Effector memory CD8-positive, alpha-beta T cell (primary cell): Measurements from ENCODE around the gene RAB27A.
A peak's percentile ranks its signal among the peaks of the same experiment; 100 is the strongest.

ENCODE experiments used
- ATAC-seq: fragments of 150-1000 bp; cut with Tn5 transposase; replicated peaks from 2 replicates; pipeline ENCODE4 v1.10.0; 2021; ENCODE audit warnings: mild to moderate bottlenecking, moderate library complexity
- DNase-seq, 3 experiments: peaks; one replicate each; pipeline ENCODE4 v3.0.0; 2021
- H3K27ac Mint-ChIP-seq, 2 donors: one replicate each; pipeline ENCODE4 v1.8.0; 2022; ENCODE audit warnings: mild to moderate bottlenecking in 2 of 2, mixed read lengths in 2 of 2, moderate library complexity in 2 of 2
- H3K27me3 Mint-ChIP-seq, 2 donors: one replicate each; pipeline ENCODE4 v1.8.0; 2022; ENCODE audit warnings: mixed read lengths in 2 of 2
- H3K36me3 Mint-ChIP-seq: one replicate; pipeline ENCODE4 v1.8.0; 2022; ENCODE audit warnings: mild to moderate bottlenecking, moderate library complexity, mixed read lengths; ENCODE audit not compliant: insufficient read depth
- H3K4me1 Mint-ChIP-seq, 2 donors: one replicate each; pipeline ENCODE4 v1.8.0; 2022; ENCODE audit warnings: low read depth in 2 of 2, mixed read lengths in 2 of 2
- H3K4me3 Mint-ChIP-seq, 2 donors: one replicate each; pipeline ENCODE4 v1.8.0; 2022; ENCODE audit warnings: mild to moderate bottlenecking in 2 of 2, mixed read lengths in 2 of 2, moderate library complexity in 2 of 2
- H3K9me3 Mint-ChIP-seq, 2 donors: one replicate each; pipeline ENCODE4 v1.8.0; 2022; ENCODE audit warnings: mixed read lengths in 2 of 2

Gene RAB27A

DNA sequence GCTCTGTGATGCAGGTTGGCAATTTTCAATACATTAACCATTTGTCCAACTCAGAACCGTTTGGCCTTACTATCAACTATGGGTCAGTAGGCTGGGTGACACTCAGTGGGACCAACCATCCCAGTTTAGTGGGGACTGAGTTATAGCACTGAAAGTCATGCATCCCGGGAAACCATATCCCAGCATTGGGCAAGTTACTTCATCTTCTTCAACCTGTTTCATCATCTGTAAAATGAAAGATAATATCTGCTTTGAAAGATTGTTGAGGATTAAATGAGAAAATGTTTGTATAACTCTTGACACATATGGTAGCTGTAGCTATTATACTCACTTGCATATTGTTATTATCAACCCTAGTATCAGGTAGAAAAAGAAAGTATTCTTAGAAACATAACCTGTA, 11.9 kb downstream of the RAB27A start:
- peaks cover 68 to 89% of the 10 kb centered on the region in 2 donors for H3K4me1 Mint-ChIP-seq

DNA sequence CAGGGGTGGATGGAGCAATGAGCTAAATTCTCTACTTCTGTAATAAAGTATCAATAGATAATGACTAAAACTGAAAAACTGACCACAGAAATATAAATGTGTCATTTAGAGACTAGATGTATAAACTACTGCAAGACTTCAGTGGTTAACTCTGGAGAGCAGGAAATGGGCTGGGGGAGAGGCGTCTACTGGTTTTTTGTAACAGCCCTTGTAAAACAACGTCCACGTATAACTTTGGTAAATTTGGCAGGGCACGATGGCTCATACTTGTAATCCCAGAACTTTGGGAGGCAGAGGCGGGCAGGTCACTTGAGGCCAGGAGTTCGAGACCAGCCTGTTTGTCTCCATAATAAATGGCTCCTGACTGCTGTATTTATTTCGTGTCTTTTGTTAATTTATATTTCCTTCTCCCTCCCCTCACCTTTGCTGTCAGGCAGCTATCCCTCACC, 12.5 kb downstream of the RAB27A start:
- ATAC-seq (peak; percentile 58), DNase-seq (peak; percentile 43 to 55 (median 44))
- H3K27me3 Mint-ChIP-seq = no peaks in the 10 kb centered on the region
- no peaks in the 10 kb centered on the region for H3K9me3 Mint-ChIP-seq
- peaks cover 67 to 87% of the 10 kb centered on the region in 2 donors for H3K4me1 Mint-ChIP-seq
- peak overlapping the region; percentile 93 to 97 for H3K27ac Mint-ChIP-seq
- peaks cover 23% of the 10 kb centered on the region for H3K36me3 Mint-ChIP-seq
- peak overlapping the region; percentile 68 to 86 for H3K4me3 Mint-ChIP-seq

More for the DNA sequence above, 11.9 kb downstream of the RAB27A start:
- H3K36me3 Mint-ChIP-seq = peaks cover 28% of the 10 kb centered on the region
- peak overlapping the region; percentile 68 to 86 for H3K4me3 Mint-ChIP-seq
- ATAC-seq (no peak), DNase-seq (no peak)
- no peaks in the 10 kb centered on the region for H3K27me3 Mint-ChIP-seq
- peak overlapping the region; percentile 93 to 97 for H3K27ac Mint-ChIP-seq
- no peaks in the 10 kb centered on the region for H3K9me3 Mint-ChIP-seq

DNA sequence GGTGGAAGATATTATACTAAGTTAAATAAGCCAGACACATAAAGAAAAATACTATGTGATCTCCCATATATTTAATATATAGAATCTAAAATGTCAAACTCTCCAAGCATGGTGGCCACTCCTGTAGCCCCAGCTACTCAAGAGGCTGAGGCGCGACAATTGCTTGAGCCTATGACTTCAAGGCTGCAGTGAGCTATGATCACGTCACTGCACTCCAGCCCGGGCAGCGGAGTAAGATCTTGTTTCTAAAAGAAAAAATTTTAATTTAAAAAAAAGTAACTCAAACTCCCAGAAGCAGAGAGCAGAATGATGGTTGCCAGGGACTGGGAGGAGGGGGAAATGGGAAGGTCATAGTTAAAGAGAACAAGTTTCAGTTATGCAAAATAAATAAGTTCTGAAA, 13.3 kb downstream of the RAB27A start:
- no peaks in the 10 kb centered on the region for H3K9me3 Mint-ChIP-seq
- peaks cover 23% of the 10 kb centered on the region for H3K36me3 Mint-ChIP-seq
- DNase-seq = no peak
- no peak for ATAC-seq
- H3K4me1 Mint-ChIP-seq = peaks cover 65 to 87% of the 10 kb centered on the region in 2 donors
- H3K27me3 Mint-ChIP-seq = no peaks in the 10 kb centered on the region
- H3K27ac Mint-ChIP-seq = peak overlapping the region; percentile 93 to 97
- H3K4me3 Mint-ChIP-seq = peak overlapping the region; percentile 68 to 86

DNA sequence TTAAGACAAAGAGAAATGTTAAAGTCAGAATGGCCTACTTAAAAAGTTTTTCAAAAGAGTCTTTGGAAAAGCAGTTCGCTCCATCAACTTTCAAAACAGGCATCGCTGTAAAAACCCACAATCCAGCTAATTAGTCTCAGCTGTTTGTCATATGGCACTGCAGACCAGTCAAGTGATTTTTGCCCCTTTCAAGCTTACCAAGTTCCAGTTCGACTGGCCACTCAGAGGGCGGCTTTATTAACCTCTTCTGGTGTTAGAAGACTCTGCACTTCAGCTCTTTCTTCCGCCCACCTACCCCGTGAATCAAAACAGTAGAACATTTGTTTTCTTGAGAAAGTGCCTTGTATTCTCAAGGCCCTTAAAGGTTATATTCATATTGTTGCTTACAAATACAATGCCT, 19.3 kb downstream of the RAB27A start:
- Mint-ChIP-seq H3K27ac (peak overlapping the region; percentile 93), H3K36me3 (peaks cover 14% of the 10 kb centered on the region), H3K27me3 (no peaks in the 10 kb centered on the region), H3K4me1 (peaks cover 73 to 91% of the 10 kb centered on the region in 2 donors), H3K4me3 (peak overlapping the region; percentile 59 to 66), H3K9me3 (no peaks in the 10 kb centered on the region)
- ATAC-seq (no peak), DNase-seq (no peak)

DNA sequence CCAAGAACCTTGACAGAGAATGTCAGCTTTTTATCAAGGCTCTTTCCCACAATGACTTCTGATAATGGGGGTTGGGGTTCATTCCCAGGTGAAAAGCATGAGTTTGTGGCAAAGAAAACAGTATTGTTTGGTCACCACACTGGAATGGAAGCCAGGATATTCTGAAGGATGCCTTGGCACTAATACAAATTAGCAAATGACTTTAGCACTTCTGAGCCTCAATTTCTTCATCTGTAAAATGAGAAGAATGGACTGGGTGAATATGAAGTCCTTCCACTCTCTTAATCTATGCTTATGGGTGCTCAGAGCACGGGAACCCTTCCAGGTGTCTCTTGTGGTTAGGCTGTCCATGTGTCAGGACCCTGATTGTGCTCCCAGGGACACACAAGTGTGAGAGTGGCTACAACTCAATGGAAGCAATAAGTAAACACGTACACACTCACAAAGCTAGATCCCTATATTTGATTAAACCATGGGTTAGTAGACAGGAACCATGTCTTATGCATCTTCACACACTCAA, 21.4 kb downstream of the RAB27A start:
- Mint-ChIP-seq H3K9me3 (no peaks in the 10 kb centered on the region), H3K4me1 (peaks cover 70 to 88% of the 10 kb centered on the region in 2 donors), H3K36me3 (peaks cover 16% of the 10 kb centered on the region), H3K27me3 (no peaks in the 10 kb centered on the region), H3K4me3 (peak overlapping the region; percentile 59 to 66), H3K27ac (peak overlapping the region; percentile 93)
- ATAC-seq (no peak), DNase-seq (no peak)

GRCh38 chr15:55267401-55268175, 22.0 kb downstream of the RAB27A start:
- Mint-ChIP-seq H3K4me3 (peak overlapping the region; percentile 59 to 66), H3K27ac (peak overlapping the region; percentile 93), H3K9me3 (no peaks in the 10 kb centered on the region), H3K36me3 (peaks cover 21% of the 10 kb centered on the region), H3K4me1 (peaks cover 70 to 91% of the 10 kb centered on the region in 2 donors), H3K27me3 (no peaks in the 10 kb centered on the region)
- DNase-seq (peak; percentile 73 to 76 (median 73)), ATAC-seq (peak; percentile 88)

DNA sequence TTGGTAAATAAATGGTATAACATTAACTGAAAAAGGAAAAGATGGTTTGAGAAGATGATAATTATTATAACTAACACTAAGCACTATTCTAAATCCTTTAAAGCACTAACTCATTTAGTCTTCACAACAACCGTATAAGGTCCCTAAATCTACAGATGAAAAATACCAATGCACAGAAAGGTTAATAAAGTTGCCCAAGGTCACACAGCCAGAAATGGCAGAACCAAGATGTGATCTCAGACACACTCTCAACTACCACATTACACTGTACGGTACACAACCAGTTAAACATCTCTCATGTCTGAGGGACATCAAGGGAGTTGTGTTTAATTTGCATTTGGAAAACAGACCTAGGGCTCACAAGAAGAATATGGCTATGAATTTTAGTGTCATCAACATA, 23.1 kb downstream of the RAB27A start:
- Mint-ChIP-seq H3K4me1 (peaks cover 64 to 89% of the 10 kb centered on the region in 2 donors), H3K9me3 (no peaks in the 10 kb centered on the region), H3K4me3 (peak overlapping the region; percentile 59 to 66), H3K27me3 (no peaks in the 10 kb centered on the region), H3K27ac (peak overlapping the region; percentile 93), H3K36me3 (peaks cover 28% of the 10 kb centered on the region)
- no peak for ATAC-seq
- no peak for DNase-seq

DNA sequence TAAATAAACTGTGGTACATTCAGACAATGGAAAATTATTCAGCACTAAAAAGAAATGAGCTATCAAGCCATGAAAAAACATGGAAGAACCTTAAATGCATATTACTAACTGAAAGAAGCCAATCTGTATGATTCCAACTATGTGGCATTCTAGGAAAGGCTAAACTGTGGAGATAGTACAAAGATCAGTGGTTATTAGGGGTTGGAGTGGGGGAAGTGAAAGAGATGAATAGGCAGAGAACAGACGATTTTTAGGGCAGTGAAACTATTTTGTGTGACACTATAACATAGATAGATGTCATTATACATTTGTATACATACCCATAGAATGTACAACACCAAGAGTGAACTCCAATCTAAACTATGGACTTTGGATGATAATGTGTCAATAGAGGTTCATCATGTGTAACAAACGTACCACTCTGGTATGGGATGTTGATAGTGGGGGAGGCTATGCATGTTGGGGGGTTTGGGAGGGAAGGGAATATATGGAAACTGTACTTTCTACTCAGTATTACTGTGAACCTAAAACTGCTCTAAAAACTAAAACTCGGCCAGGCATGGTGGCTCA, 29.0 kb downstream of the RAB27A start:
- peaks cover 53 to 72% of the 10 kb centered on the region in 2 donors for H3K4me1 Mint-ChIP-seq
- H3K27me3 Mint-ChIP-seq = no peaks in the 10 kb centered on the region
- no peak overlapping the region for H3K4me3 Mint-ChIP-seq
- ATAC-seq (no peak), DNase-seq (no peak)
- H3K36me3 Mint-ChIP-seq = peaks cover 20% of the 10 kb centered on the region
- H3K9me3 Mint-ChIP-seq = no peaks in the 10 kb centered on the region
- peak overlapping the region; percentile 6 to 72 for H3K27ac Mint-ChIP-seq

- peak; percentile 65 for ATAC-seq
- peak overlapping the region; percentile 92 to 94 for H3K27ac Mint-ChIP-seq
- no peaks in the 10 kb centered on the region for H3K9me3 Mint-ChIP-seq
- peaks cover 53 to 71% of the 10 kb centered on the region in 2 donors for H3K4me1 Mint-ChIP-seq
- H3K36me3 Mint-ChIP-seq = peaks cover 15% of the 10 kb centered on the region
- no peak for DNase-seq
- H3K27me3 Mint-ChIP-seq = no peaks in the 10 kb centered on the region
- peak overlapping the region; percentile 77 to 84 for H3K4me3 Mint-ChIP-seq
Measured at GRCh38 chr15:55257938-55258337, 31.7 kb downstream of the RAB27A start.

GRCh38 chr15:55257012-55257670, 32.5 kb downstream of the RAB27A start:
- no peak for DNase-seq
- Mint-ChIP-seq H3K4me3 (peak overlapping the region; percentile 77 to 84), H3K27ac (peak overlapping the region; percentile 92 to 94), H3K27me3 (no peaks in the 10 kb centered on the region), H3K4me1 (peaks cover 53 to 66% of the 10 kb centered on the region in 2 donors), H3K36me3 (peaks cover 7% of the 10 kb centered on the region), H3K9me3 (no peaks in the 10 kb centered on the region)
- ATAC-seq = no peak

DNA sequence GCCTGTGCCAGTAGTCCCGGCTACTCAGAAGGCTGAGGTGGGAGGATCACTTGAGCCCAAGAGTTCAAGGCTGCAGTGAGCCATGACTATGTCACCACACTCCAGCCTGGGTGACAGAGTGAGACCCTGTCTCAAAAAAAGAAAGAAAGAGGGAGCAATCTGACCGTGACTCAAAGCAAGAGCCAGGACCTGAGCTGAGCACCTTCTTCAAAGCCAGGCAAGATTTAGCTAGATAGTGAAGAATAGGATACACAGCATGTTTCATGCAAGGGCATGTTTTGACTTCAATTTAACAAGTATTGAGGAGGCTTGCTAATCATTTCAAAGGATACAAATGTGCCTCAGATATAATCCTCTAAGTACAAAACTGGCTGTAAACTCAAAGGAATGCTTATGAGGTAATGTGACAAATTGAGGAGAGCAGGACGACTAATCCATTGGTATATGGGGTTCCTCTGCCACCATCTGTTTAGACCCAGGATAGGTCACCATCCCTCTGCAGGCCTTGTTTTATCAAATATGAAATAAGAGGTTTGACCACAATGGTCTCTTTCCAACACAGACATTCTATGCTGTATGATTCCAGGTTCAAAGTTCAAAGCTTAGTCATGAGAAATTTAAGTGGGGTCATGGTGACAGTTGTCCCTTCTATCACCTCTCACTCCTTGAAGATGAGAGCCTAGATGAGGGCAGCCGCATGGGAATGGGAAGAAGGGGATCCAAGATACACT, 33.2 kb downstream of the RAB27A start:
- Mint-ChIP-seq H3K9me3 (no peaks in the 10 kb centered on the region), H3K27me3 (no peaks in the 10 kb centered on the region), H3K36me3 (peaks cover 9% of the 10 kb centered on the region), H3K4me1 (peaks cover 60 to 71% of the 10 kb centered on the region in 2 donors), H3K4me3 (peak overlapping the region; percentile 77 to 84), H3K27ac (peak overlapping the region; percentile 92 to 94)
- DNase-seq (no peak), ATAC-seq (no peak)

GRCh38 chr15:55255714-55256113, 33.9 kb downstream of the RAB27A start:
- ATAC-seq (peak; percentile 70), DNase-seq (no peak)
- H3K27me3 Mint-ChIP-seq = no peaks in the 10 kb centered on the region
- no peaks in the 10 kb centered on the region for H3K9me3 Mint-ChIP-seq
- peaks cover 66 to 77% of the 10 kb centered on the region in 2 donors for H3K4me1 Mint-ChIP-seq
- H3K27ac Mint-ChIP-seq = peak overlapping the region; percentile 92 to 94
- peaks cover 14% of the 10 kb centered on the region for H3K36me3 Mint-ChIP-seq
- peak overlapping the region; percentile 77 to 84 for H3K4me3 Mint-ChIP-seq
